ENCODE results near the gene APC2.
"Not testable (repeated sequence)": the region's sequence is repeated elsewhere in the genome, so short reads cannot be mapped to it uniquely, and the experiment has no call there.

GRCh38 chr19:1439525-1440417, 10.2 kb upstream of the APC2 start:
- not testable (repeated sequence) for TF ChIP-seq CTCF (IDR thresholded peaks at IDR 0.05); POLR2A (IDR thresholded peaks at IDR 0.05); POLR2AphosphoS5 (IDR thresholded peaks at IDR 0.05; ENCODE audit: insufficient read depth in 1 of 2, low read depth in 1 of 2)
